ENCODE results near the gene CDH26. TPM values are rescaled to one million over a fixed set of nuclear protein-coding genes. Genes with fewer than 3 reads are reported as not detected.

CDH26 gene
- polyA plus RNA-seq, 2 donors: 2.6 to 3.8 TPM

GRCh38 chr20:60020251-60020650, 62.0 kb downstream of the CDH26 start:
- Histone ChIP-seq H3K27me3 (ENCODE audit: control insufficient read depth in 1 of 2, insufficient read depth in 2 of 2, low read length in 2 of 2) (no peaks in the 10 kb centered on the region), H3K9me3 (ENCODE audit: control insufficient read depth in 2 of 2, insufficient read depth in 1 of 2, low read depth in 1 of 2, low read length in 1 of 2) (peaks cover 0 to 3% of the 10 kb centered on the region in 2 donors)

GRCh38 chr20:60021104-60021503, 62.9 kb downstream of the CDH26 start:
- Histone ChIP-seq H3K27me3 (ENCODE audit: control insufficient read depth in 1 of 2, insufficient read depth in 2 of 2, low read length in 2 of 2) (no peaks in the 10 kb centered on the region), H3K27ac (ENCODE audit: low read depth in 2 of 2, low read length in 1 of 2) (no peak overlapping the region), H3K4me3 (ENCODE audit: low read depth in 1 of 2, low read length in 2 of 2) (no peak overlapping the region), H3K9me3 (ENCODE audit: control insufficient read depth in 2 of 2, insufficient read depth in 1 of 2, low read depth in 1 of 2, low read length in 1 of 2) (peaks cover 0 to 3% of the 10 kb centered on the region in 2 donors), H3K36me3 (ENCODE audit: control insufficient read depth in 2 of 2, insufficient read depth in 2 of 2, low read length in 1 of 2) (no peaks in the 10 kb centered on the region), H3K4me1 (ENCODE audit: control insufficient read depth in 2 of 2, insufficient read depth in 2 of 2, low read length in 1 of 2) (no peaks in the 10 kb centered on the region)
- WGBS, 2 donors: 70 to 83% methylated on average over 1 of the region's 1 CpG

More at GRCh38 chr20:60020251-60020650, 62.0 kb downstream of the CDH26 start:
- Histone ChIP-seq H3K4me3 (ENCODE audit: low read depth in 1 of 2, low read length in 2 of 2) (no peak overlapping the region), H3K4me1 (ENCODE audit: control insufficient read depth in 2 of 2, insufficient read depth in 2 of 2, low read length in 1 of 2) (no peaks in the 10 kb centered on the region), H3K36me3 (ENCODE audit: control insufficient read depth in 2 of 2, insufficient read depth in 2 of 2, low read length in 1 of 2) (no peaks in the 10 kb centered on the region), H3K27ac (ENCODE audit: low read depth in 2 of 2, low read length in 1 of 2) (no peak overlapping the region)
- WGBS, 2 donors: 93 to 95% methylated on average over 5 of the region's 5 CpGs

DNA sequence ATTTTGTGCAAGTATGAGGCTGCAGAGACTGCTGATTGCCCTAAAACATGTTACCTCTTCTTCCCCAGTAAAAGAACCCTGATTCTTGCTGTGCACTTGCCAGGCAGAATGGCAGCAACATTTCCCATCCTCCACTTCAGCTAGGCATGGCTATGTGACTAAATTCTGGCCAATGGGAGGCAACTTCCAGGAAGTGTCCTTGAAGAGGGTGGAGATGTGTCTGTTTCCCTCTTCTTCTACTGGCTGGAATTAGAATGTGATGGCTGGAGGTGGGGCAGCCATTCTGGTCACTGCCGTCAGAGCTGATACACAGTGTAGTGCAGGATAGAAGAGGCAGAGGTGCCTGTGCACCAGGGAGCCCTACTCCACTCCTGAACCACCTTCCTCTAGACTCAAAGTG, 64.6 kb downstream of the CDH26 start:
- Histone ChIP-seq H3K4me1 (ENCODE audit: control insufficient read depth in 2 of 2, insufficient read depth in 2 of 2, low read length in 1 of 2) (no peaks in the 10 kb centered on the region), H3K9me3 (ENCODE audit: control insufficient read depth in 2 of 2, insufficient read depth in 1 of 2, low read depth in 1 of 2, low read length in 1 of 2) (peaks cover 0 to 5% of the 10 kb centered on the region in 2 donors), H3K4me3 (ENCODE audit: low read depth in 1 of 2, low read length in 2 of 2) (no peak overlapping the region), H3K27ac (ENCODE audit: low read depth in 2 of 2, low read length in 1 of 2) (no peak overlapping the region), H3K36me3 (ENCODE audit: control insufficient read depth in 2 of 2, insufficient read depth in 2 of 2, low read length in 1 of 2) (no peaks in the 10 kb centered on the region), H3K27me3 (ENCODE audit: control insufficient read depth in 1 of 2, insufficient read depth in 2 of 2, low read length in 2 of 2) (no peaks in the 10 kb centered on the region)
- 85 to 91% methylated on average over 1 of the region's 1 CpG for WGBS, 2 donors

- WGBS, 2 donors: 49 to 52% methylated on average over 3 of the region's 3 CpGs
- Histone ChIP-seq H3K36me3 (ENCODE audit: control insufficient read depth in 2 of 2, insufficient read depth in 2 of 2, low read length in 1 of 2) (no peaks in the 10 kb centered on the region), H3K4me3 (ENCODE audit: low read depth in 1 of 2, low read length in 2 of 2) (no peak overlapping the region), H3K27ac (ENCODE audit: low read depth in 2 of 2, low read length in 1 of 2) (no peak overlapping the region), H3K4me1 (ENCODE audit: control insufficient read depth in 2 of 2, insufficient read depth in 2 of 2, low read length in 1 of 2) (no peaks in the 10 kb centered on the region), H3K9me3 (ENCODE audit: control insufficient read depth in 2 of 2, insufficient read depth in 1 of 2, low read depth in 1 of 2, low read length in 1 of 2) (peaks cover 0 to 5% of the 10 kb centered on the region in 2 donors), H3K27me3 (ENCODE audit: control insufficient read depth in 1 of 2, insufficient read depth in 2 of 2, low read length in 2 of 2) (no peaks in the 10 kb centered on the region)
These were observed 66.0 kb downstream of the CDH26 start for GRCh38 chr20:60024245-60024644.

- no peaks in the 10 kb centered on the region for H3K4me1 ChIP-seq (ENCODE audit: control insufficient read depth in 2 of 2, insufficient read depth in 2 of 2, low read length in 1 of 2)
- H3K9me3 ChIP-seq (ENCODE audit: control insufficient read depth in 2 of 2, insufficient read depth in 1 of 2, low read depth in 1 of 2, low read length in 1 of 2): peaks cover 0 to 5% of the 10 kb centered on the region in 2 donors
- no peak overlapping the region for H3K27ac ChIP-seq (ENCODE audit: low read depth in 2 of 2, low read length in 1 of 2)
- no peak overlapping the region for H3K4me3 ChIP-seq (ENCODE audit: low read depth in 1 of 2, low read length in 2 of 2)
- 69 to 73% methylated on average over 5 of the region's 5 CpGs for WGBS, 2 donors
- no peaks in the 10 kb centered on the region for H3K27me3 ChIP-seq (ENCODE audit: control insufficient read depth in 1 of 2, insufficient read depth in 2 of 2, low read length in 2 of 2)
- H3K36me3 ChIP-seq (ENCODE audit: control insufficient read depth in 2 of 2, insufficient read depth in 2 of 2, low read length in 1 of 2): no peaks in the 10 kb centered on the region
These were observed 66.6 kb downstream of the CDH26 start for GRCh38 chr20:60024801-60025200.

- WGBS, 2 donors: 76 to 89% methylated on average over 4 of the region's 4 CpGs
- H3K36me3 ChIP-seq (ENCODE audit: control insufficient read depth in 2 of 2, insufficient read depth in 2 of 2, low read length in 1 of 2): no peaks in the 10 kb centered on the region
- no peak overlapping the region for H3K4me3 ChIP-seq (ENCODE audit: low read depth in 1 of 2, low read length in 2 of 2)
- no peak overlapping the region for H3K27ac ChIP-seq (ENCODE audit: low read depth in 2 of 2, low read length in 1 of 2)
- no peaks in the 10 kb centered on the region for H3K27me3 ChIP-seq (ENCODE audit: control insufficient read depth in 1 of 2, insufficient read depth in 2 of 2, low read length in 2 of 2)
- no peaks in the 10 kb centered on the region for H3K4me1 ChIP-seq (ENCODE audit: control insufficient read depth in 2 of 2, insufficient read depth in 2 of 2, low read length in 1 of 2)
- H3K9me3 ChIP-seq (ENCODE audit: control insufficient read depth in 2 of 2, insufficient read depth in 1 of 2, low read depth in 1 of 2, low read length in 1 of 2): peaks cover 0 to 5% of the 10 kb centered on the region in 2 donors
These were observed 67.8 kb downstream of the CDH26 start for GRCh38 chr20:60026010-60026409.

DNA sequence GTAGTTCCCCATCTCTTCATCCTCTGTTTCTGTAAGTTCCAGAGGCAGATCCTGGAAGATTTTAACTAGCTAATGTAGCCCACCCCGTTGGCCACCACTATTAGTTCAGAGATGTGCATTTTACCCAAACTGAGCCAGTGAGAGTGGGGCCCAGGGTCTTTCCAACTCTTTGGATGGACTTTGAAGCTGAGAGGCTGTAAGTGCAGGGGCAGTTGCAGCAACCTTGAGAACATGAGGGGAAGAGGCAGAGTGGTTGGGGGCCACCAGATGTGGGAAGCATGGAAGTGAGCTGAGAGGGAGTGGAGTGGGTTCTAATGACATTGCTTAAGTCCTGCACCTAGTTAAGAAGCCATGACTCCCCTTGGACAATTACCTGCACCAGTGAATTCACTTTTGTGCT, 72.2 kb downstream of the CDH26 start:
- Histone ChIP-seq H3K36me3 (ENCODE audit: control insufficient read depth in 2 of 2, insufficient read depth in 2 of 2, low read length in 1 of 2) (no peaks in the 10 kb centered on the region), H3K27ac (ENCODE audit: low read depth in 2 of 2, low read length in 1 of 2) (no peak overlapping the region), H3K4me1 (ENCODE audit: control insufficient read depth in 2 of 2, insufficient read depth in 2 of 2, low read length in 1 of 2) (peaks cover 0 to 2% of the 10 kb centered on the region in 2 donors), H3K9me3 (ENCODE audit: control insufficient read depth in 2 of 2, insufficient read depth in 1 of 2, low read depth in 1 of 2, low read length in 1 of 2) (peaks cover 0 to 2% of the 10 kb centered on the region in 2 donors), H3K27me3 (ENCODE audit: control insufficient read depth in 1 of 2, insufficient read depth in 2 of 2, low read length in 2 of 2) (no peaks in the 10 kb centered on the region), H3K4me3 (ENCODE audit: low read depth in 1 of 2, low read length in 2 of 2) (no peak overlapping the region)
- WGBS, 2 donors: 68 to 77% methylated on average over 1 of the region's 1 CpG

GRCh38 chr20:60031107-60031506, 72.9 kb downstream of the CDH26 start:
- WGBS, 2 donors: 71 to 76% methylated on average over 9 of the region's 9 CpGs
- Histone ChIP-seq H3K4me3 (ENCODE audit: low read depth in 1 of 2, low read length in 2 of 2) (no peak overlapping the region), H3K27me3 (ENCODE audit: control insufficient read depth in 1 of 2, insufficient read depth in 2 of 2, low read length in 2 of 2) (no peaks in the 10 kb centered on the region), H3K27ac (ENCODE audit: low read depth in 2 of 2, low read length in 1 of 2) (no peak overlapping the region), H3K36me3 (ENCODE audit: control insufficient read depth in 2 of 2, insufficient read depth in 2 of 2, low read length in 1 of 2) (no peaks in the 10 kb centered on the region), H3K9me3 (ENCODE audit: control insufficient read depth in 2 of 2, insufficient read depth in 1 of 2, low read depth in 1 of 2, low read length in 1 of 2) (peaks cover 0 to 2% of the 10 kb centered on the region in 2 donors), H3K4me1 (ENCODE audit: control insufficient read depth in 2 of 2, insufficient read depth in 2 of 2, low read length in 1 of 2) (peaks cover 0 to 2% of the 10 kb centered on the region in 2 donors)

DNA sequence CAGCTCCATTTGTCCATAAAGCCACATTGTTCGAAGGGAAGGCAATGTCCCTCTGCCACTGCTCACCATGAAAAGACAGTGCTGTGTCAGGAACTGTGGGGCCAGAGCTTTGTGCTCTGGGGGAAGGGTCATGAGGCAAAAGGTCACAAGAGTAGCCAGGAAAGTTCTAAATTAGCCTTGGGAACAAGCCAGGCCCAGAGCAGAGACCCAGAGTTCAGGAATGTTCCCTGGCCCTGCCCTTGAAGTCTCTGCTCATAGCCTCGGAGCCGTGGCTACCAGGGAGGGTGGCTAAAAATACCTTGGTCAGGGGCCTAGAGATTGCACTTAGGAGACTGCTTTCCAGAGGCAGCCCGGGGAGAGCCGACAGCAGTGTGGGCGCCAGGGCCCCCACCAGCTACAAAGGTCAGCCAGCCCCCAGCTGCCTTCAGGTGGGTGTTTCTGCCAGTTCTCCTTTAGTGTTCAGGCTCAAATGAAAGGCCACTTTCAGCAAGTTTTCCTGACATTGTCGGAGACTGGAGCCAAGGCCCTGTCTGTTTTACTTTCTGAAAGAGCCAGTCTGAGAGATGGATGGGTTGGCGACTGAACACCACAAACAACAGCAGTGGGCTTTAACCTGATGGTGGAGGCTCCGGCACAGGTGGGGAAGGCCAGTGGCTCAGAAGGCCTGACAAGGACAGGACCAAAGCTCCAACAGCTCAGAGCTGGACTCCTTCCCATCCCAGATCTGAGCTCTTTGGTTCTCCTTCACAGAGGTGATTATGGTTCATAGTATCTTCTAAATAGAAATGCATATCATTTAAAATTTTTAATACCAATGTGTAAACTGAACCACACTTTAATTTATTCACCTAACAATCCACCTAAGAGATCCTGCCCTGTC, 76.2 kb downstream of the CDH26 start:
- peaks cover 0 to 2% of the 10 kb centered on the region in 2 donors for H3K4me1 ChIP-seq (ENCODE audit: control insufficient read depth in 2 of 2, insufficient read depth in 2 of 2, low read length in 1 of 2)
- H3K9me3 ChIP-seq (ENCODE audit: control insufficient read depth in 2 of 2, insufficient read depth in 1 of 2, low read depth in 1 of 2, low read length in 1 of 2): no peaks in the 10 kb centered on the region
- no peaks in the 10 kb centered on the region for H3K36me3 ChIP-seq (ENCODE audit: control insufficient read depth in 2 of 2, insufficient read depth in 2 of 2, low read length in 1 of 2)
- H3K27me3 ChIP-seq (ENCODE audit: control insufficient read depth in 1 of 2, insufficient read depth in 2 of 2, low read length in 2 of 2): no peaks in the 10 kb centered on the region
- no peak overlapping the region for H3K4me3 ChIP-seq (ENCODE audit: low read depth in 1 of 2, low read length in 2 of 2)
- 65 to 70% methylated on average over 9 of the region's 9 CpGs for WGBS, 2 donors
- H3K27ac ChIP-seq (ENCODE audit: low read depth in 2 of 2, low read length in 1 of 2): no peak overlapping the region

GRCh38 chr20:60035486-60035885, 77.3 kb downstream of the CDH26 start:
- Histone ChIP-seq H3K4me1 (ENCODE audit: control insufficient read depth in 2 of 2, insufficient read depth in 2 of 2, low read length in 1 of 2) (peaks cover 0 to 2% of the 10 kb centered on the region in 2 donors), H3K4me3 (ENCODE audit: low read depth in 1 of 2, low read length in 2 of 2) (no peak overlapping the region), H3K36me3 (ENCODE audit: control insufficient read depth in 2 of 2, insufficient read depth in 2 of 2, low read length in 1 of 2) (no peaks in the 10 kb centered on the region), H3K9me3 (ENCODE audit: control insufficient read depth in 2 of 2, insufficient read depth in 1 of 2, low read depth in 1 of 2, low read length in 1 of 2) (no peaks in the 10 kb centered on the region), H3K27ac (ENCODE audit: low read depth in 2 of 2, low read length in 1 of 2) (no peak overlapping the region), H3K27me3 (ENCODE audit: control insufficient read depth in 1 of 2, insufficient read depth in 2 of 2, low read length in 2 of 2) (no peaks in the 10 kb centered on the region)
- 72 to 82% methylated on average over 6 of the region's 6 CpGs for WGBS, 2 donors

Data from esophagus (tissue), 2 donors.